Amniotic stem cell (primary cell): ENCODE data around the gene LETMD1.

Source experiments
- DNase-seq: peaks from one replicate; lab custom pipeline; 2025; lab: John Stamatoyannopoulos, UW

LETMD1 gene

GRCh38 chr12:51025836-51026638 lies 22.1 kb upstream of the LETMD1 start, which contains the start of gene SLC11A2:
Gene SLC11A2, minus strand, starts transcription at chr12:51026384. Its CDS starts 15,656 bp downstream, at chr12:51010728.
- peak; percentile 84 for DNase-seq

GRCh38 chr12:51027342-51027835 lies 20.7 kb upstream of the LETMD1 start:
- no peak for DNase-seq

DNA sequence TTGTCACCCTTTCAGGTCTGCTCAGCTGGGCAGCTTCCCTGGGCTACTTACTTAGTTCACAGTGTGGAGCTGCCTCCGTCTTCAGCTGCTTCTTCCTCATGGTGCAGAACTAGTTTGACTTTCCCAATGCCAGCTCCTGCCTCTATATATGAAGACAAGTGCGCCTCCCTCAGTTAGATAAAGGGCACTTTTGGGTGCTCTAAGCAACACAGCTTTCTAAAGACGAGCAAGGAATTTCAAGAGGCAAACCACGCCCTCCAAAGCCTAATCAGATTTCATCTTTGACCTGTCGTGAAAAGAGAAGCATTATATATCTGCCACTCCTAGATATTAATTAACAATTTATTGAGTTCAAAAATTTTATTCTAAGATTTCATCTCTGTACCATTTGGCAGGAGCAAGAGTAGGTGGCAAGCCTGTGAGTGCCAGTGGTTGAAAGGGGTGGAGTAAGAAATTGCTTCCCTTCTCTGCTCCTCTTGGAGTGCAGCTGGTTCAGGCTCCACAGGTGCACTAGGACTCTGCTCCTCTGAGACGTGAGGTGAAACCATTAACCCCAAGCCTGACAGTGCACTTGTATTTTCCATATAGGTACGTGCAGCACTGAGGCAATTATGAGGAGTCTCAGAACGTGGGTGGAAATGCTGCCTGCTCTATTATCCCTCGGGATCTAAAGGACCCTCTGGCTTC lies 19.9 kb upstream of the LETMD1 start:
- DNase-seq: no peak

DNA sequence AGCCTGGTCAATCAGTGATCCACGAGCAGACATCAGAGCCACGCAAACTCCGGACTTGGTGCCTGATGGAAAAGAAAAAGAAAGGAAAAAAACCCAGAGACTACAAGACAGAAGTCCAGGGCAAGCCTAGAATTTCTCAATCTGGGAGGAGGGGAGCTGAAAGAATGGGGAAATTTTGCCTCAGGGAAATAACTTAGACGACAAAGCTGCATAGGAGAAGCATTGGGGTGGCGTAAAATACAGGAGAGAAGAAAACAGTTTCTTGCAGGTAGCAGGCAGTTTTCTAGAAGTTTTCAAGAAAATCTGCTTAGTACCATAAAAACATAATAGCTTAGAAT lies 19.3 kb upstream of the LETMD1 start:
- no peak for DNase-seq

DNA sequence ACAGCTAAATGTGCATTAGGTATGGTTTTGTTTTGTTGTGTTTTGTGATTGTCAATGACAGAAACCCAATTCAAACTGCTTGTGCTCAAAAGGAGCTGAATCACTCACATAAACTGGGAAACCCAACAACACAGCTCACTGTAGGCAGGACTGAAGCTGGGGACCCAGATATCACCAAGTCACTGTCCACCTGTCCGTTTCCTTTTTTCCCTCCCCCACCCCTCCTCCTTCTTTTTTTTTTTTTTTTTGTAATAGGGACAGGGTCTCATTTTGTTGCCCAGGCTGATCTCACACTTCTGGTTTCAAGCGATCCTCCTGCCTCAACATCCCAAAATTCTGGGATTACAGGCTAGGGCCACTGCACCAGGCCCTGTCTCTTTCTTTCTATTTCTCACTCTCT lies 15.1 kb upstream of the LETMD1 start:
- DNase-seq: no peak

DNA sequence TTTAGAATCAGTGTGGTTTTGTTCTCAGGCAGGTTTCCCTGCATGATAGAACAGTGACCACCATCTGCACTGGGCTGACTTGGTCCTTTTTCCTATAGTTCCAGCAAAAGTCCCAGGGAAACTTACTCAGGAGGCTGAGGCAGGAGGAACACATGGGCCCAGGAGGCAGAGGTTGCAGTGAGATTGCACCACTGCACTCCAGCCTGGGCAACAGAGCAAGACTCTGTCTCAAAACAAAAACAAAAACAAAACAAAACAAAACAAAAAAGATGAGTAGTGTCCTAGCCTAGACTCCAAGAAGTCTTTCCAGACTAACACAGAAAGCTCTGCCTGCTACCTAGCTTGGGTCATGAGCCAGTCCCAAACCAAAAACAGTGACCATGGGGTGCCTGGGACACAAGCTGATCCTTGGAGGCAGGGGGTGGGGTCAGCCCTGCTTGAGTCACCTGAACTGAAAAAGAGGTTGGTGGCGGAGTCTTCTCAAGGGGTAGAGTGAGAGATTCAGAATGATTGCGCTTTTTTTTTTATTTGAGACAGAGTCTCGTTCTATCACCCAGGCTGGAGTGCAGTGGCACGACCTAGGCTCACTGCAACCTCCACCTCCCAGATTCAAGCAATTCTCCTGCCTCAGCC lies 14.6 kb upstream of the LETMD1 start:
- DNase-seq: no peak

GRCh38 chr12:51036279-51036678 lies 11.8 kb upstream of the LETMD1 start:
- DNase-seq: no peak

- DNase-seq: no peak
These were observed 629 bp downstream of the LETMD1 start for GRCh38 chr12:51048661-51049251.

GRCh38 chr12:51049525-51049924 lies 1.4 kb downstream of the LETMD1 start:
- DNase-seq: no peak

DNA sequence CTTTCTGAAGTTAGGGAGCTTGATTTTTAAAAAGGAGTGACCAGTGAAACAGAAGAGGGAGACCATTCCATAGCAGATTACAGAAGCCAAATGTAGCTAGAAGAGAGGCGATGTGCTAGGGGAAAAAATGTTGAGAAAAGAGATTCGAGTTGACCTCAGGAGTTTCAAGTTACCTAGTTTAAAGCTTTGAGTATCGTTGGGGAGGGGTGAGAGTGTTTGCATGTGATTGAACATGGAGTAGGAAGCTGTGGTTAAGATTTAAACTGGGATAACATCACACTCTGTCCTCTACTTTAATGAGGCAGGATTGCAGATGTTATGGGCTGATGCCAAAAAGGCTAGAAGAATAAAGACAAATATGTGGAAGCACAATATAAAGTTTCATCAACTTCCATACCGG lies 3.7 kb downstream of the LETMD1 start:
- no peak for DNase-seq

- DNase-seq: no peak
These were observed 6.9 kb downstream of the LETMD1 start for GRCh38 chr12:51055060-51055459.

DNA sequence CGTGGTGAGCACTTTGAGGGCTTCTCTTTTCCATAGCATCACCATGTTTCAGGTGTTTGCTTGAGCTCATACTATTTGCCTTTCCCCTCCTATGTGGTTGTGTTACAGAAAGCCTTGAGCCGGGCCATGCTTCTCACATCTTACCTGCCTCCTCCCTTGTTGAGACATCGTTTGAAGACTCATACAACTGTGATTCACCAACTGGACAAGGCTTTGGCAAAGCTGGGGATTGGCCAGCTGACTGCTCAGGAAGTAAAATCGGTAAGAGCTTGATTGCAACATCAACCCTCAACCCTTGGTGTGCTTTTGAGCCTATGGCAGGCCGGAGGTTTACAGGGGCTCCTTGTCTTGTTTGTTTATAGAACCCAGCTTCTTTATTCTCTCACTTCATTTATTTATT lies 8.1 kb downstream of the LETMD1 start:
- DNase-seq: no peak

- no peak for DNase-seq
These were observed 11.0 kb downstream of the LETMD1 start for GRCh38 chr12:51059086-51059485.

- DNase-seq: no peak
These were observed 14.7 kb downstream of the LETMD1 start for GRCh38 chr12:51062631-51063397.

DNA sequence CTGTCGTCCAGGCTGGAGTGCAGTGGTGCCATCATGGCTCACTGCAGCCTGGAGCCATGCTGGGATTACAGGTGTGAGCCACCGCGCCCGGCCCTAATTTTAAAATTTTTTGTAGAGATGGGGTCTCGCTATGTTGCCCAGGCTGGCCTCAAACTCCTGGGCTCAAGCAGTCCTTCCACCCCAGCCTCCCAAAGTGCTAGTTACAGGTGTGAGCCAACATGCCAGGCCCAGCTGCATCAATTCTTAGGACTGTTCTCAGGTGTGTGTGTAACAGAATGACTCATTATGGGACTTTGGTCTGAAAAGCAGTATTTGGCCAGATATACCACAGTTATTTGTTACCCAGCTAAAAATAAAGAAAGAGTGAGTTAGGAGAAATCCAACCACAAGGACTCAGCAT lies 17.4 kb downstream of the LETMD1 start:
- DNase-seq: no peak

DNA sequence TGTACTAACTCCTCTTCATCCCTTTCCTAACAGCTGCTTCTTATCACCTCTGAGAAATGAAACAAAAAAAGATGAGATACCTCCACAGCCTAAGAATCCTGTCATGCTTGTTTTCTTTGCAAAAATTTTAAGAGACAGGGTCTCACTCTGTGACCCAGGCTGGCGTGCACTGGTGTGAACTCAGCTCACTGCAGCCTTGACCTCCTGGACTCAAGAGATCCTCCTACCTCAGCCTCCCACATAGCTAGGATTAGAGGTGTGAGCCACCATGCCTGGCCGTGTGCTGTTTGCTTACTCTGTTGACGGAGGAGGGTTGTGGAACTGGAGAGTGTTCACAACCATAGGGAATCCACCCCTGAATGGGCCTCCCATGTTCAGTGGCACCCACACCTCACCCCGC lies 19.1 kb downstream of the LETMD1 start:
- DNase-seq: no peak

DNA sequence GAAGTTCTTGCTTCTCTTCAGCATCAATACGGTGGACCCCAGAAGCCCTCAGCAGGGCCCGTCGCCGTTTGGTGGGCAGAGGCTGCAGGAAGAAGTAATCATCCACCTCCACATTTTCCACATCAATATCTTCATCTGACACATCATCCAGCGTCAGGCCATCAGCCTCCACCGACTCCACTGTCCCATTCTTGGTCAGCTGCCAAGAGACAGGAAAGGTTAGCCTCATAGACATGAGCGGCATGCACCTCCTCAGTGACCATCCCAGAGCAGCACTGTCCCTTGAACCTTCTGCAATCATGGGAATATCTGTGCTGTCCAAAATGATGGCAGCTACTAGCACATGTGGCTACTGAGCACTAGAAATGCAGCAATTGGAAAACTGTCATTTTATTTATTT lies 19.6 kb downstream of the LETMD1 start:
- no peak for DNase-seq

DNA sequence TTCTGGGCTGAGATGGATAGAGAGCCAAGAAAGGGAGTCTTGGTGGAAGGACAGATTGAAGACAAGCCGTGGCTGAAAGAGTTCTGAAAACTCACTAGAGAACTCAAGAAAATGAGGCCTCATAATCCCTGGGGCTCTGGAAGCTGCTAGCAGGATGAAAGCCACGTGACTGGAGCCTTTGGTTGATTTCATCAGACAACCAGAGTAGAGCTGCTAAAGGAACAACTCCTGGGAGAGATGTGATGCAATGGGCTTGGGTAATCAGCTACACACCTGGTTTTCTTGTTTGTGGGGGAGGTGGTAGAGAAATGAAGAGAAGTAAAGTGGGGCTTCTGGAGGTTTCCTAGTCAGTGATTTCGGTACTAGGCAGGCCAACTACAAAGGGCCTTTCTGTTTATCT lies 21.9 kb downstream of the LETMD1 start:
- DNase-seq: no peak

DNA sequence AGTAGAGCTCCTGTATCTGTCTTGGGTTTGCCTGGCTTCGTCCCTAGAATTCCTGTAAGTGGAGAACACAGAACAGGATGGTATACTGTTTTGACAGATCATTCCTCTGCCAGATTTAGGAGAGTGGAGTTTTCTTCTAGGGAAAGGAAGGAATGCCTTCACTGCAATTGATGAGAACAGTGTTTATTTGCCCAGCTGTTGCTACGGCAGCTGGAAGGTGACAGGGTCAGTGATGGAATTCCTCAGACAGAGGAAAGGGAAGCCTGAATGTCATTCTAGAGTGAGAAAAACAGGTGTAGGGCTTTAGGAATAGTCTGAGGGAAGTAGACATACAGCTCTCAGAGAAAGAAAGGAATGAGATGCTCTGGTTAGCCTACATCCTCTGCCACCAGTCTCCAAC lies 23.5 kb downstream of the LETMD1 start:
- DNase-seq: no peak

DNA sequence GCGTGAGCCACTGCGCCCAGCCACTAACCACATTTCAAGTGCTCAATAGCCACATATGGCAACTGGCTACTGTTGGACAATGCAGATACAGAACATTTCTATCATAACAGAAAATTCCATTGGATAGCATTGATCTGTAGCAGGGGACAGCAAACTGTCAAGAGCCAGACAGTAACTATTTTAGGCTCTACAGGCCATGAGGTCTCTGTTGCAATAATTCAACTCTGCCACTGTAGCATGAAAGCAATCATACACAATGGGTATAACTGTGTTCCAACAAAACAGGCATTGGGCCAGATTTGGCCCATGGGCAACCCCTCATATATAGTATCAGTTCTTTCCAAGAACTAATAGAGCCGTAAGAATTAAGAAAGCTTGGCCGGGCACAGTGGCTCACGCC lies 27.3 kb downstream of the LETMD1 start:
- no peak for DNase-seq

DNA sequence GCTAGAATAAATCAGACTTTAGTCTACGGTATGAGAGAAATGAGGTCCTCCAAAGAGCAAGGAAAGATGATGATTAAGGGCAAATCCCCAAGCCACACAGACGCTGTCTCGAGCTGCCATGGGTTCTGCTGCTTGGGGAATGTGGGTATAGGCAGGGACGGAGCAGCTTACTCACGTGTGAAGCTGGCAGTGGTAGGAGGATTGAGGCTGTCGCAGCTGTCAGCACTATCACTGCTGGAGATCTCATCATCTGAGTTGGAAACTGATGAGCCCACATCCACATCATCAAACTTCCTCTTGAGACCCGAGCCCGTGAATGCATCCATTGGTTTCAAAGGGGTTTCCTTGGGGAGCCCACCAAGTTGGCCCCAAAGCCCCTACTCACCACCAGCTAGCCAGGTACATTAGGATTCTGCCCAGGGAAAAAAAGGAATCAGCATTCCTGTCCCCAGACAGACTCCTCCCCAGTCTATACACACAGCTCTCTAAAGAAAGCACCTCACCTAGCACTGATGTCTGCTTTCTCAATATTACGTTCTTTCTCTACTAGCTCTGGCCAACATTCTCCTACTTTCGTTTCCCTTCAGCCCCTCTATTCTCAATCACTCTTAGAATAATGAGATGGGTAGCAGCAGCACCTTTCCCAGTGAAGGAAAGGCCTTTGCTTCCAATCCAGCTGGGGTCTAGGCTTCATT lies 28.3 kb downstream of the LETMD1 start:
- DNase-seq: no peak
